Fibroblast of lung (primary cell): Measurements from ENCODE around the gene SDK1. TPM values are rescaled to one million over a fixed set of nuclear protein-coding genes. Genes with fewer than 3 reads are reported as not detected.

ENCODE experiments used
- DNase-seq, 2 donors: peaks; one replicate each; pipeline versions ENCODE4 v3.0.0 to v3.0.0-alpha.2; 2010; ENCODE audit warnings: low read depth in 2 of 2
- H2AFZ ChIP-seq: 2 replicates; pipeline ENCODE4 v1.5.1; 2012; ENCODE audit warnings: low read length, control low read depth, inconsistent platforms
- H3K27ac ChIP-seq: 2 replicates; pipeline ENCODE4 v1.5.1; 2011; ENCODE audit warnings: low read length, control low read depth; ENCODE audit not compliant: insufficient read depth
- H3K27me3 ChIP-seq: 2 replicates; pipeline ENCODE4 v1.5.1; 2011; ENCODE audit warnings: mild to moderate bottlenecking, low read length; ENCODE audit not compliant: control insufficient read depth, insufficient read depth
- H3K36me3 ChIP-seq: 2 replicates; pipeline ENCODE4 v1.5.1; 2011; ENCODE audit warnings: low read length; ENCODE audit not compliant: control insufficient read depth, insufficient read depth
- H3K4me1 ChIP-seq: 2 replicates; pipeline ENCODE4 v1.5.1; 2011; ENCODE audit warnings: low read length; ENCODE audit not compliant: control insufficient read depth, insufficient read depth; ENCODE audit errors: extremely low read depth
- H3K4me2 ChIP-seq: 2 replicates; pipeline ENCODE4 v1.5.1; 2011; ENCODE audit warnings: low read length, control low read depth; ENCODE audit not compliant: insufficient read depth; ENCODE audit errors: extremely low read depth
- H3K4me3 ChIP-seq, 4 experiments: fragments of 200-600 bp in 1 of 4; sonication (generic) in 1 of 4; replicated peaks in 1 of 4; 2 replicates each; pipeline ENCODE4 v1.5.1; 2011 to 2016; ENCODE audit warnings: low read length in 4 of 4, low read depth in 3 of 4, mild to moderate bottlenecking in 3 of 4, control low read depth in 2 of 4, inconsistent platforms in 1 of 4, mixed read lengths in 1 of 4; ENCODE audit not compliant: insufficient read depth in 1 of 4; ENCODE audit errors: control extremely low read depth in 1 of 4
- H3K79me2 ChIP-seq: 2 replicates; pipeline ENCODE4 v1.5.1; 2012; ENCODE audit warnings: mild to moderate bottlenecking, low read length, inconsistent platforms; ENCODE audit not compliant: control insufficient read depth, insufficient read depth
- H3K9ac ChIP-seq: 2 replicates; pipeline ENCODE4 v1.5.1; 2011; ENCODE audit warnings: mild to moderate bottlenecking, low read length, control low read depth; ENCODE audit not compliant: insufficient read depth
- H3K9me3 ChIP-seq: 2 replicates; pipeline ENCODE4 v1.5.1; 2012; ENCODE audit warnings: low read depth, low read length; ENCODE audit not compliant: control insufficient read depth, insufficient read depth
- H4K20me1 ChIP-seq: 2 replicates; pipeline ENCODE4 v1.5.1; 2011; ENCODE audit warnings: low read length; ENCODE audit not compliant: control insufficient read depth, insufficient read depth; ENCODE audit errors: extremely low read depth
- CTCF ChIP-seq, 2 donors: IDR thresholded peaks in 1 of 2; conservative IDR thresholded peaks in 1 of 2; 1 replicate in 1 of 2; 2 replicates in 1 of 2; pipeline ENCODE4 v1.5.1; 2011 to 2012; ENCODE audit warnings: low read length in 2 of 2, control low read depth in 1 of 2, inconsistent platforms in 1 of 2, low read depth in 1 of 2, mild to moderate bottlenecking in 1 of 2
- EZH2 ChIP-seq: IDR thresholded peaks from 2 replicates; pipeline ENCODE4 v1.5.1; 2012; ENCODE audit warnings: low read length, control low read depth, mild to moderate bottlenecking; ENCODE audit errors: missing control alignments
- polyA plus RNA-seq, 2 donors: library from polyadenylated mRNA; depleted of rRNA in 1 of 2; stranded (reverse) in 1 of 2; unstranded in 1 of 2; fragments of >200 nt; gene quantifications; 2 replicates each; pipeline ENCODE4 v1.2.1, GENCODE V29; 2011 to 2012; ENCODE audit warnings: missing spikeins in 1 of 2
- total RNA-seq: library from RNA; depleted of rRNA; stranded (reverse); fragments of >200 nt; gene quantifications from 2 replicates; pipeline ENCODE4 v1.2.1, GENCODE V29; 2014

The SDK1 gene
- total and polyA plus RNA-seq, 2 donors (not counting 1 experiment from before 2014, with no cell fraction given): 1.0 to 8.6 TPM

DNA sequence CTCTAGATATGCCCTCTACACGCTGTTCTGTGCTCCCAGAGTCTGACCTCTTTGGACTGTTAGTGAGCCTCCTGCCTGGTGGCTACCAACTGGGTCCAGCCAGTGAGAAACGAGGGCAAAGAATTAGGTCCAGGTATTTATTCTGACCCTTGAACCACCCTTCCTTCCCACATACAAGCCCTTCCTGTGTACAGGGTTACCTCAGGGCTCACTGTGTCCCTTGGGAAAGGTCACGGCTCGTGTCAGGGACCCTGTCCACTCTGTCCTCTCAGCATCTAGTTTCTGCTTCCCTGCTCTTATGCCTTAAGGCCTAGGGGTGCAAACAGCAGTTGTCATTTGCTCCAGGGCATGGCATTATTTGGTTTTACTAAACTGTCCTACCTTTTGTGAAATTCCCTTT lies 180.4 kb downstream of the SDK1 start:
- Histone ChIP-seq H3K79me2 (no peaks in the 10 kb centered on the region), H3K36me3 (no peaks in the 10 kb centered on the region), H3K9ac (no peak overlapping the region), H3K27me3 (no peaks in the 10 kb centered on the region), H2AFZ (no peak overlapping the region), H3K4me2 (no peak overlapping the region), H4K20me1 (no peaks in the 10 kb centered on the region), H3K4me1 (no peaks in the 10 kb centered on the region), H3K4me3 (no peak overlapping the region), H3K27ac (no peak overlapping the region), H3K9me3 (no peaks in the 10 kb centered on the region)
- DNase-seq: no peak
- TF ChIP-seq CTCF (conservative IDR thresholded peaks at IDR 0.05 in 1 of 2, IDR thresholded peaks at IDR 0.05 in 1 of 2; ENCODE audit: low read depth in 1 of 2, low read length in 2 of 2) (no peak), EZH2 (no peak)

DNA sequence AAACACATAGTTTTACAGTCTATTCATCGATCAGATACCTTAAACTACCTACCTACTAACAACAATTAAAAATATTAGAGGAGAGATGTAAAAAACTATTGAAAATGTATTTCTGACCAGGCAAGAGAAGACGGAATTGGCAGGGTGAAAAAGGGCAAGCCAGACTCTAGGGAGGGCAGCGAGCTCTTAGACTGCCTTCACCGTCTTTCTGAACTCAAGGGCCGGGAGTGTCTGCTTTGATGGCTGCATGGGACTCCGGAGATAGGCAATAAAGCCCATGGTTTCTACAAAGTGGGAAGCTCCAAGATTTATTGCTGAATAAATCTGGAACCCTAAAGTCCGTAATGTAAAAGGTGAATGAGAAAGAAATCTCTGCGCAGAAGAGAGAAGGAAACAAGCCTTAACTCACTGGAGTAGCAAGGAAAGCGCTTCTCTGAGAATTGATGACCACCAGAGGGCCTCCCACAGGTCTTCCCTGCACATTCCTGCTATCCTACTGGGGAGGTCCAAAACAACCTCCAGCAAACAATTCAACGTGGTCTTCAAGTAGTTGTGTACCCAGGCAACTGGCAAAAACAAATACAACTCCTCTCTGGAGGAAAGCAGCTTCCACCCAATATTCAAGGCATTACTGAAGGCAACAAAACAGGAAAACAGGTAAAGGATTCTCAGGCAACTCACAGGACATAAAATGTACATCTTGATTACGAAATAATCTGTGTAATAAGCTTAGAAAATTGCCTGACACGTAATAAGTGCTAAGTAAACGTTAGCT lies 181.3 kb downstream of the SDK1 start:
- no peaks in the 10 kb centered on the region for H3K9me3 ChIP-seq
- H3K4me2 ChIP-seq: no peak overlapping the region
- no peak overlapping the region for H3K27ac ChIP-seq
- TF ChIP-seq CTCF (conservative IDR thresholded peaks at IDR 0.05 in 1 of 2, IDR thresholded peaks at IDR 0.05 in 1 of 2; ENCODE audit: low read depth in 1 of 2, low read length in 2 of 2) (peak in 1 of 2 donors; percentile 67), EZH2 (no peak)
- H3K79me2 ChIP-seq: no peaks in the 10 kb centered on the region
- peak; percentile 45 to 59 for DNase-seq
- no peak overlapping the region for H2AFZ ChIP-seq
- no peaks in the 10 kb centered on the region for H4K20me1 ChIP-seq
- H3K36me3 ChIP-seq: no peaks in the 10 kb centered on the region
- H3K9ac ChIP-seq: no peak overlapping the region
- H3K4me1 ChIP-seq: no peaks in the 10 kb centered on the region
- H3K4me3 ChIP-seq: no peak overlapping the region
- no peaks in the 10 kb centered on the region for H3K27me3 ChIP-seq

DNA sequence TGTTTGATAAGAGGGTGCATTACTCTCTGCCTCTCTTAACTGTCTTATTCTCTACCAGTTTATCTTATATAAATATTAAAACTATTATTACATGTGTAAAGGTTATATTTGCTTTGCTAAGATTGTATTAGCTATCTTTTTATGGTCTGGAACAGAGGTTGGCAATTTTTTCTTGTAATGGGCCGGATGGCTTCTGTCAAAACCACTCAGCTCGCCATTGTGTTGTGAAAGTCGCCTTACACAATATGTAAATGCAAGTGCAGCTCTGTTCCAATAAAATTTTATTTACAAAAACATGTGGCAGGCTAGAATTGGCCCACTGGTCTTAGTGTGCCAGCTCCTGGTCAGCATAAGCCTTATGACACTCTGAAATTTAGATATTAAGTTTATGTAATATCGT lies 185.8 kb downstream of the SDK1 start:
- DNase-seq: peak in 1 of 2 donors; percentile 43
- no peaks in the 10 kb centered on the region for H3K27me3 ChIP-seq
- no peaks in the 10 kb centered on the region for H3K79me2 ChIP-seq
- H3K4me1 ChIP-seq: no peaks in the 10 kb centered on the region
- no peak overlapping the region for H3K27ac ChIP-seq
- no peaks in the 10 kb centered on the region for H3K36me3 ChIP-seq
- no peak overlapping the region for H2AFZ ChIP-seq
- H3K4me3 ChIP-seq: no peak overlapping the region
- H4K20me1 ChIP-seq: no peaks in the 10 kb centered on the region
- H3K9ac ChIP-seq: no peak overlapping the region
- no peaks in the 10 kb centered on the region for H3K9me3 ChIP-seq
- TF ChIP-seq CTCF (conservative IDR thresholded peaks at IDR 0.05 in 1 of 2, IDR thresholded peaks at IDR 0.05 in 1 of 2; ENCODE audit: low read depth in 1 of 2, low read length in 2 of 2) (no peak), EZH2 (no peak)
- no peak overlapping the region for H3K4me2 ChIP-seq
